Retinal pigment epithelial cell (primary cell): ENCODE results near the gene ERBB4.

Experiments
- DNase-seq: peaks from one replicate; pipeline ENCODE4 v3.0.0-alpha.2; 2010; ENCODE audit warnings: low read depth
- H3K4me3 ChIP-seq: 2 replicates; pipeline ENCODE4 v1.5.1; 2011; ENCODE audit warnings: mild to moderate bottlenecking, low read length, control low read depth, moderate library complexity
- CTCF ChIP-seq: conservative IDR thresholded peaks from 2 replicates; pipeline ENCODE4 v1.5.1; 2011; ENCODE audit warnings: low read depth, low read length, control low read depth, inconsistent platforms

ERBB4 gene

DNA sequence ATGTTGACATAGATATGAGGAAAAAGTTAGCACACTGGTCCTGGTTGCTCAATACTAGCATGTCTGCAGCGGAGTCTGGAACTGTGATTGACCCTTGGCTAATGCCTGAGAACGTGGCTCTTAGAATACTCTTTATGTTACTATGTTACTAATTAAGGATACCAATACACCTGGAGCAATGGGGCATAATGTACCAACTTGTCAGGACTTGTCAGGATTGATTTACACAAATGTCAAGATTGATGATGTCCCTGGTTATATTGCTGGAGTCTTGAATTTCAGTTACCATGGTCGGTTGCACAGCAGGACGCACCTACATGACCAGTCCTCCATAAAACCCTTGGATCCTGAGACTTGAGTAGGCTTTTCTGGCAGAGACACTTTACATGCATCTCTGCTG is 1171.3 kb downstream of the ERBB4 start:
- TF ChIP-seq CTCF = no peak
- H3K4me3 ChIP-seq = no peak overlapping the region
- DNase-seq = peak; percentile 6

- H3K4me3 ChIP-seq = no peak overlapping the region
- no peak for TF ChIP-seq CTCF
- no peak for DNase-seq
Measured at GRCh38 chr2:211364911-211365310, 1173.7 kb downstream of the ERBB4 start.

DNA sequence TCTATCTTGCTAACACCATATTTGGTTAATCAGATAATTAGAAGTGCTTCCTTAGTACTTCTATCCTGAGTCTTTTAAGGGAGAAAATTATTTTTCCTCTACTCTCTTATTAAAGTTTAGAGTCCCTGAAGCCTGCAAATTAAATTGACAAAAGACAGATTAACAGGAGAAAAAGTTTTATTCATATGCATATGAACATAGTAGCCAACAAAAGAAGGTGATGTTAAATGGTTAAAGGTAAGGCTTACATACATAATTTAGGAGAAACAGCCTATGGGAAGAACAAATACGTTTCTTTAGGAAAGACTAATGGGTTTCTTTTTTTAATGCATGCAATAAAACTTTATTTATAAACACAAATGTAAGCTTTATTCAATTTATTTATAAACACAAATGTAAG is 1177.2 kb downstream of the ERBB4 start:
- no peak for TF ChIP-seq CTCF
- DNase-seq = no peak
- no peak overlapping the region for H3K4me3 ChIP-seq

GRCh38 chr2:211359347-211359746 is 1179.3 kb downstream of the ERBB4 start:
- TF ChIP-seq CTCF = no peak
- H3K4me3 ChIP-seq = no peak overlapping the region
- no peak for DNase-seq

DNA sequence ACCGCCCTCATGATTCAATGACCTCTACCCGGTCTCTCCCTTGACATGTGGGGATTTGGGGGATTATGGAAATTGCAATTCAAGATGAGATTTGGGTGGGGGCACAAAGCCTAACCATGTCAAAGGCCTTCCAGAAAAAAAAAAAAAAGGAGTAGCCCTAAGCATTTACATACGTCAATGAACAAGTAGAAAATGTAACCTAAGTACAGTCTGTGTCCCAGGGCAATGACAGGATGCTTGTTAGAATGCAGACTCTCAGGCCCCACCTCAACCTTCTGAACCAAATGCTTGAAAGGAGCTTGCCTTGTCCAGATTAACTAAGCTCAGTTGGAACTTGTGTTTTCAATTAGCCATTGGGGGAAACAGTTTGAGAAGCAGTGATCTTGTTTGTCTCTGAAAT is 1180.1 kb downstream of the ERBB4 start:
- DNase-seq = no peak
- no peak overlapping the region for H3K4me3 ChIP-seq
- TF ChIP-seq CTCF = no peak

DNA sequence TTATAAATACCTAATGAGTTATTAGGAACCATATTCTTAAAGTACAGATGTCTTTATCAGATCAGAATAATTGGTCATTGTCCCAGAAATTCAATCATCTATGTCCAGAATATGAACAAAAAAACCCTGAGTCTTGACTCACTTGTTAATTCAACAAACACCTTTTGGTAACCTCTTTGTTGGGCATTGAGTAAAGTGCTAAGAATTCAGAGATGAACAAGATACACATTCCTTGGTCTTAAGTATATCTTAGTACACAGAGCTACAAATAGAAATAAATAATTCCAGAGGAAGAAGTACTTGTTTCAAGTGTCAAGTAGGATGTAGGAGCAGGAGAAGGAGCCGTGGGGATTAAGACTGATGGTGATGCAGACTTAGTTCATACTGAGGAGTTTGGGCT is 1184.1 kb downstream of the ERBB4 start:
- no peak overlapping the region for H3K4me3 ChIP-seq
- no peak for TF ChIP-seq CTCF
- peak; percentile 2 for DNase-seq

- DNase-seq = peak; percentile 2
- no peak for TF ChIP-seq CTCF
- no peak overlapping the region for H3K4me3 ChIP-seq
Measured at GRCh38 chr2:211351987-211352386, 1186.6 kb downstream of the ERBB4 start.
